AG04449 (cell line): Measurements from ENCODE around the gene TFEB.

Experiments used
- CTCF ChIA-PET: fragments of 350-600 bp; formaldehyde crosslinking; extraction: SDS; loops from one replicate; lab custom pipeline; 2021; ENCODE audit warnings: antibody characterized with exemption; lab: Yijun Ruan, JAX
- POLR2A ChIA-PET: fragments of 400-600, 350-600 bp; formaldehyde crosslinking; extraction: SDS; loops from one replicate; lab custom pipeline; 2020; ENCODE audit warnings: antibody characterized with exemption, inconsistent platforms; lab: Yijun Ruan, JAX
- DNase-seq: peaks from one replicate; pipeline ENCODE4 v3.0.0-alpha.2; 2010; ENCODE audit warnings: low read depth, low spot score
- H3K4me3 ChIP-seq: 2 replicates; pipeline ENCODE4 v1.5.1; 2011; ENCODE audit warnings: low read depth, mild to moderate bottlenecking, control low read depth, low read length
- TF ChIP-seq, protein P1 (sequence below): IDR thresholded peaks from one replicate; pipeline ENCODE4 v1.5.1; 2011; ENCODE audit warnings: mild to moderate bottlenecking, moderate library complexity, low read length, control low read depth, inconsistent platforms; ENCODE audit not compliant: insufficient read depth; ENCODE audit errors: missing control alignments

TFEB gene

GRCh38 chr6:41741625-41742490 lies 6.5 kb upstream of the TFEB start:
- H3K4me3 ChIP-seq, result no peak overlapping the region
- DNase-seq, result no peak
- POLR2A ChIA-PET, result no interaction called here
- CTCF ChIA-PET, result interaction anchor here (1.1 to 1.4 kb wide), 3 partner anchors 8 to 302 kb away, joined by 3 to 4 read pairs (median 3); no protein-coding TSS in a partner anchor
- TF ChIP-seq, protein P1, sequence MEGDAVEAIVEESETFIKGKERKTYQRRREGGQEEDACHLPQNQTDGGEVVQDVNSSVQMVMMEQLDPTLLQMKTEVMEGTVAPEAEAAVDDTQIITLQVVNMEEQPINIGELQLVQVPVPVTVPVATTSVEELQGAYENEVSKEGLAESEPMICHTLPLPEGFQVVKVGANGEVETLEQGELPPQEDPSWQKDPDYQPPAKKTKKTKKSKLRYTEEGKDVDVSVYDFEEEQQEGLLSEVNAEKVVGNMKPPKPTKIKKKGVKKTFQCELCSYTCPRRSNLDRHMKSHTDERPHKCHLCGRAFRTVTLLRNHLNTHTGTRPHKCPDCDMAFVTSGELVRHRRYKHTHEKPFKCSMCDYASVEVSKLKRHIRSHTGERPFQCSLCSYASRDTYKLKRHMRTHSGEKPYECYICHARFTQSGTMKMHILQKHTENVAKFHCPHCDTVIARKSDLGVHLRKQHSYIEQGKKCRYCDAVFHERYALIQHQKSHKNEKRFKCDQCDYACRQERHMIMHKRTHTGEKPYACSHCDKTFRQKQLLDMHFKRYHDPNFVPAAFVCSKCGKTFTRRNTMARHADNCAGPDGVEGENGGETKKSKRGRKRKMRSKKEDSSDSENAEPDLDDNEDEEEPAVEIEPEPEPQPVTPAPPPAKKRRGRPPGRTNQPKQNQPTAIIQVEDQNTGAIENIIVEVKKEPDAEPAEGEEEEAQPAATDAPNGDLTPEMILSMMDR, result no peak

DNA sequence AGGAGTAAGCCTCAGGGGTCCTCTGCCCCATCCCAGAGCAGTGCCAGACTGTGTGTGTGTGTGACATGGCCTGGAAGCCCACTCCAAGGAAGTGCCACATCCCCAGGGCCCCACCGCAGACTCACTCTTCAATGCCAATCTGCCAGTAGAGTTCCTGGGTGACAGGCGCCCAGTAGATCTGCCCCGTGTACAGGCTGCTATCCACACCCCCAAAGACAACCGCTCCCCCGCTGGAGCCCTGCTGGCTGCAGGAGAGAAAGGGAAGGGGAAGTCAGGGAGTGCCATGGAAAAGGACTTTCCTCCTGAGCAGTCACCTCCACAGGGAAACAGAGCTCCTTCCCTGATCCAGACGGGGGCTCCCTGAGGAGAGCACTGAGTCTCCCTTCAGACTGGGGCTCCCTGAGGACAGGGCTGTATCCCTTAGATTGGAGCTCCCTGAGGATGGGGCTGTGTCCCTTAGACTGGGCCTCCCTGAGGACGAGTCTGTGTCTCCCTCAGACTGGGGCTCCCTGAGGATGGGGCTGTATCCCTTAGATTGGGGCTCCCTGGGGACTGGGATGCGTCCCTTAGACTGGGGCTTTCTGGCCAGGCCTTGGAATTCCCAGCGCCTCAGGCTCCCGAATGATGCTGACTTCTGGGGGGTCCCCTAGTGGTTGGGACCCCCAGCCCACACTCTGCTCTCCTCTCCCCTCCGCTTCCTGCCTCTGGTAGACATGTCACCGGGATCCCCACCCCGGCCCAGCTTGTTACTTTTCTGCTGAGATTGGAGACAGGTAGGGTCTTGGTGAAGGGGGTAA lies 5.2 kb upstream of the TFEB start:
- DNase-seq, result no peak
- H3K4me3 ChIP-seq, result no peak overlapping the region
- ChIA-PET POLR2A (no interaction called here), CTCF (interaction anchor here (1.0 to 1.9 kb wide), 5 partner anchors 9 to 303 kb away, joined by 4 to 10 read pairs (median 4); no protein-coding TSS in a partner anchor)
- TF ChIP-seq, protein P1, result no peak

- ChIA-PET CTCF (interaction anchor here (0.7 to 1.9 kb wide), 6 partner anchors 10 to 314 kb away, joined by 3 to 10 read pairs (median 4); no protein-coding TSS in a partner anchor), POLR2A (no interaction called here)
- H3K4me3 ChIP-seq, result no peak overlapping the region
- TF ChIP-seq, protein P1, result no peak
- no peak for DNase-seq
These were observed 3.6 kb upstream of the TFEB start for GRCh38 chr6:41739041-41739440.

DNA sequence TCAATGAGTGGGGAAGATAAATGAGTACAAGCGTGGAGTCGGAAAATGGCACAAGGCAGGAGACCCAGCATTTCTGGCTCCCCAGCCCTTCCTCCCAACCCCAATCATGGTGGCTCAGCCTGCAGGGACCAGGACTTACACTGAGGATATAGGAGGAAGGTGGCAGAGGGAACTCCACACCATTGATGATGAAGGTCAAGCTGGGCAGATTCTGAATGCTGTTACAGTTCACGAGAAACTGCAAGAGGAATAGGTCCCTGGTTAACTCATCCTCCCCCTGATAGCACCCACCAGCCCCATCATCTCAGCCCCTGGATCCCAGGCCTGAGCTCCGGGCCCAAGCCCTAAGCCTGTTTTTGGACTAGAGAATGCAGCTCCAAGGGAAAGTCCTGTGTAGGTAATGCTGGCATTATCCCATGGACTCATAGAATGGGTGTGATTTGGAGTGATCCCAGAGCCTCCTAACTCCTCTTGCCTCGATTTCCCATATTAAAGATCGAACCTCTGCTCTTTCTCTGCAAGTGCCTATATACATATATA lies 2.3 kb upstream of the TFEB start:
- TF ChIP-seq, protein P1, result no peak
- CTCF ChIA-PET, result interaction anchor here (1.5 to 6.0 kb wide), 3 partner anchors 33 to 313 kb away, joined by 3 to 50 read pairs (median 18); no protein-coding TSS in a partner anchor
- POLR2A ChIA-PET, result no interaction called here
- no peak overlapping the region for H3K4me3 ChIP-seq
- DNase-seq, result no peak

GRCh38 chr6:41736800-41737555 lies 1.6 kb upstream of the TFEB start:
- CTCF ChIA-PET, result interaction anchor here (2.6 to 6.0 kb wide), 5 partner anchors 12 to 50 kb away, joined by 14 to 50 read pairs (median 18); partner anchors contain the start of gene TOMM6
- no peak overlapping the region for H3K4me3 ChIP-seq
- no peak for DNase-seq
- POLR2A ChIA-PET, result no interaction called here
- TF ChIP-seq, protein P1, result no peak
